H1 (cell line): ENCODE data around the gene LRRC27. TPM values are rescaled to one million over a fixed set of nuclear protein-coding genes. Genes with fewer than 3 reads are reported as not detected.

Experiments used
- HDAC6 ChIP-seq: IDR thresholded peaks from one replicate; pipeline ENCODE4 v1.7.1; 2012; ENCODE audit warnings: low read depth, mild to moderate bottlenecking, inconsistent platforms, low read length, moderate library complexity
- KDM4A ChIP-seq: IDR thresholded peaks from one replicate; pipeline ENCODE4 v1.7.1; 2012; ENCODE audit warnings: low read depth, mild to moderate bottlenecking, moderate library complexity, low read length, inconsistent platforms; ENCODE audit not compliant: severe bottlenecking
- TAF1 ChIP-seq: IDR thresholded peaks from 2 replicates; pipeline ENCODE4 v1.6.1; 2011; ENCODE audit warnings: mild to moderate bottlenecking, low read depth, low read length
- polyA plus RNA-seq, 7 experiments: library from polyadenylated mRNA; depleted of rRNA in 3 of 7; stranded (reverse) in 5 of 7; unstranded in 2 of 7; fragments of >200 nt in 5 of 7; fragments of 200-250 nt in 2 of 7; gene quantifications; 1 replicate in 5 of 7; 2 replicates in 1 of 7; 4 replicates in 1 of 7; pipeline versions ENCODE4 v1.2.1 to v1.2.3, GENCODE V29; 2011 to 2013; ENCODE audit warnings: missing spikeins in 2 of 7, mixed read lengths in 2 of 7
- total RNA-seq: library from RNA; stranded (reverse); fragmentation: NEBNext Ultra II Directional; extraction: Animal tissue kit (Norgen Biotek cat#: 25700); gene quantifications from 2 replicates; pipeline ENCODE4 v1.2.1, GENCODE V29; 2021
- TF ChIP-seq, protein P1 (sequence below): IDR thresholded peaks from 2 replicates; pipeline ENCODE4 v1.6.1; 2011; ENCODE audit warnings: low read depth, mild to moderate bottlenecking, low read length; ENCODE audit not compliant: insufficient read depth

LRRC27 gene
- total and polyA plus RNA-seq, 2 of the 8 experiments (the other 6 are each of a cell fraction or from before 2014, with no cell fraction given): 1.2 to 3.8 TPM

DNA sequence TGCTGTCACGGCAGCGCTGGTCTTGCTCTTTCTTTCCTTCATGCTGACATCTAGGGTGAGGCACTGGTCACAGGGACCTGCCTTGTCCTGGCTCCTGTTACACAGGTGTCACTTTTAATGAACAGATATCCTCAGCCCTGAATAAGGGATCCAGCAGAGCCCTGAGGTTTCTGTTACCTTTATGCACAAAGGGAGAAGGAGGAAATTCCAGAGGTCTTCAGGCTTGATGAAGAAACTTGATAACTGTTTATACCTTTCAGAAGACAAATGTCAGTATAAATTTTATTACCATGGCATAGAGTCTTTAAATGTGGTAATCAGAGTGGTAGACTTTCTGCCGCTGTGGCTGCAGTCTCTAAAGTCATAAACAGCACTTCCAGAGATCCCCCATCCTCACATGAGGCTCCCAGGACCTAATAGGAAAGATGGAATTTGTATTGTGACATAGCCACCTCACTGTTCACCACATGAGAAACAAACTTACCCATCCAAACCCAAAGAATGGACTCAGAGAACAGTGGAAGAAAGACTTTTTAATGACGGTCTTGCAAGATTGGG, 2.7 kb downstream of the LRRC27 start (continued):
- TF ChIP-seq, protein P1, sequence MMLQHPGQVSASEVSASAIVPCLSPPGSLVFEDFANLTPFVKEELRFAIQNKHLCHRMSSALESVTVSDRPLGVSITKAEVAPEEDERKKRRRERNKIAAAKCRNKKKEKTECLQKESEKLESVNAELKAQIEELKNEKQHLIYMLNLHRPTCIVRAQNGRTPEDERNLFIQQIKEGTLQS: no peak
- TF ChIP-seq HDAC6 (no peak), KDM4A (no peak), TAF1 (no peak)
